ENCODE measurements around the gene ABHD13.

DNA sequence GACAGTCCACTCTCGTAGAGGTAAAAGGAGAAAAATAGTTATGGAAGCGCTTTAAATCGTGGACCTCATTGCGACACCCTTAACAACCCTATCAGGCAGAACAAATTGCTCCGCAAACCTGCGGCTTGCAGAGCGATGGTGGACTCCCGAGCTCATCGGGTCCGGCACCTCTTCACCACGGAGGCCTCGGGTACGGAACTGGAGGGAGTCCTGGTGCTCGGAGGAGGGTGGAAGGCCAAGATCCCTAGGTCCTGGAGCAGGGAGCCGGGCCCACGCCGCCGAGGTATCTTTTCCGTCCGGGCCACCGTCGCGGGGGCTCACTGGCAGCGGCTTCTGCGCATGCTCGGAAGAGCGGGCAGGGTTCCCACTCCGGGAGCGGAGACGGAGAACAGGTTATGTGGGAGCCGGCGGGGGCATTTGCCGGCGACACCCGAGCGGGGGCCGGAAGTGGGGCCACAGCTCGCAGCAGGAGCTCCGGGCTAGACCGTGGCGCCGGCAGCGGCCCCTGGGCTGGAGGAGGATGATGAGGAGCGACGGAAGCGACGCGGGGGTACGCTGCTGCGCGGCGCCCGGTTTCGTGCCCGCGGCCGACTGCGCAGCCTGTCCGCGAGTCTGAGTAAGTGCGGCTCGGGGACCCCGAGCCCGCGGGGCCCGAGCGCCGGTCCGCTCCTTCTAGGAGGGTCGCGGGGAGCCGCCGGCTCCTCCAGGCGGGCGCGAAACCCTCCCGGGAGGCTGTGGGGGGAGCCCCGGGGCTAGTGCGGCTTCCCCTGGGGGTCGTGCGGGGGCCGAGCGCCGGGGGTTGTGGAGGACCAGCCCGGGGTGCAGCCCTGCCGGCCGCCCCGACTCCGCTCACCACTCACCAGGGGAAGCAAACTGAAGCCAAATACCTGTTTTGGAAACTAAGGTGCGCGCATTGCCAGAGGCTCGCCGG is at the start of gene ABHD13:
- TF ChIP-seq, protein P1, sequence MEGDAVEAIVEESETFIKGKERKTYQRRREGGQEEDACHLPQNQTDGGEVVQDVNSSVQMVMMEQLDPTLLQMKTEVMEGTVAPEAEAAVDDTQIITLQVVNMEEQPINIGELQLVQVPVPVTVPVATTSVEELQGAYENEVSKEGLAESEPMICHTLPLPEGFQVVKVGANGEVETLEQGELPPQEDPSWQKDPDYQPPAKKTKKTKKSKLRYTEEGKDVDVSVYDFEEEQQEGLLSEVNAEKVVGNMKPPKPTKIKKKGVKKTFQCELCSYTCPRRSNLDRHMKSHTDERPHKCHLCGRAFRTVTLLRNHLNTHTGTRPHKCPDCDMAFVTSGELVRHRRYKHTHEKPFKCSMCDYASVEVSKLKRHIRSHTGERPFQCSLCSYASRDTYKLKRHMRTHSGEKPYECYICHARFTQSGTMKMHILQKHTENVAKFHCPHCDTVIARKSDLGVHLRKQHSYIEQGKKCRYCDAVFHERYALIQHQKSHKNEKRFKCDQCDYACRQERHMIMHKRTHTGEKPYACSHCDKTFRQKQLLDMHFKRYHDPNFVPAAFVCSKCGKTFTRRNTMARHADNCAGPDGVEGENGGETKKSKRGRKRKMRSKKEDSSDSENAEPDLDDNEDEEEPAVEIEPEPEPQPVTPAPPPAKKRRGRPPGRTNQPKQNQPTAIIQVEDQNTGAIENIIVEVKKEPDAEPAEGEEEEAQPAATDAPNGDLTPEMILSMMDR (IDR thresholded peaks at IDR 0.05) = peak in 2 of 4 experiments; percentile 16 to 33
- peak; percentile 79 to 82 for TF ChIP-seq POLR2A (IDR thresholded peaks at IDR 0.05)

Data from gastroesophageal sphincter (tissue), 3 donors.